Kidney (tissue), 14 donors: ENCODE results near the gene PRM1. TPM values are rescaled to one million over a fixed set of nuclear protein-coding genes. Genes with fewer than 3 reads are reported as not detected.
A peak's percentile ranks its signal among the peaks of the same experiment; 100 is the strongest.

Experiments
- DNase-seq, 5 donors: peaks; one replicate each; pipeline ENCODE4 v3.0.0-alpha.2; 2013 to 2020
- FAIRE-seq: peaks from 2 replicates; lab custom pipeline; 2012; peaks lifted over from hg19 to GRCh38; lab: Jason Lieb, UNC
- H3K27ac ChIP-seq, 2 donors: one replicate each; pipeline ENCODE4 v1.7.0; 2013; ENCODE audit warnings: low read depth in 2 of 2, low read length in 2 of 2, inconsistent platforms in 1 of 2
- H3K27me3 ChIP-seq: one replicate; pipeline ENCODE4 v1.7.1; 2013; ENCODE audit warnings: low read length, inconsistent platforms; ENCODE audit not compliant: control insufficient read depth, insufficient read depth
- H3K36me3 ChIP-seq, 3 donors: one replicate each; pipeline versions ENCODE4 v1.7.0 to v1.7.1; 2013; ENCODE audit warnings: low read length in 3 of 3, control low read depth in 1 of 3, inconsistent platforms in 1 of 3; ENCODE audit not compliant: insufficient read depth in 3 of 3, control insufficient read depth in 2 of 3
- H3K4me1 ChIP-seq, 3 donors: one replicate each; pipeline versions ENCODE4 v1.7.0 to v1.7.1; 2013; ENCODE audit warnings: low read length in 3 of 3, inconsistent platforms in 1 of 3, low read depth in 1 of 3; ENCODE audit not compliant: control insufficient read depth in 2 of 3, insufficient read depth in 2 of 3
- H3K4me3 ChIP-seq, 3 donors: one replicate each; pipeline versions ENCODE4 v1.7.0 to v1.8.1; 2013; ENCODE audit warnings: low read length in 3 of 3, control low read depth in 1 of 3, inconsistent platforms in 1 of 3
- H3K9ac ChIP-seq, 3 donors: one replicate each; pipeline versions ENCODE4 v1.7.0 to v1.7.1; 2013; ENCODE audit warnings: low read length in 3 of 3, control low read depth in 1 of 3, inconsistent platforms in 1 of 3
- H3K9me3 ChIP-seq, 3 donors: one replicate each; pipeline versions ENCODE4 v1.7.0 to v1.7.1; 2013; ENCODE audit warnings: low read length in 3 of 3, control low read depth in 1 of 3, inconsistent platforms in 1 of 3; ENCODE audit not compliant: control insufficient read depth in 2 of 3, insufficient read depth in 1 of 3
- CTCF ChIP-seq: IDR thresholded peaks from 3 replicates; pipeline ENCODE4 v1.5.1; 2012; ENCODE audit warnings: mild to moderate bottlenecking, moderate library complexity, borderline replicate concordance; ENCODE audit not compliant: insufficient read depth; ENCODE audit errors: extremely low read depth
- intact Hi-C: fragments of 100-400 bp; cut with DNase I; formaldehyde crosslinking; loops from one replicate; pipeline ENCODE4 v1.11.1; 2022
- polyA plus RNA-seq: library from polyadenylated mRNA; stranded (reverse); fragments of 350-450 nt; fragmentation: Illumina TruSeq; extraction: RNeasy Lipid Tissue Mini Kit (QIAGEN cat#74804); gene quantifications from one replicate; pipeline ENCODE4 v1.2.3, GENCODE V29; 2014; ENCODE audit warnings: low read depth, low replicate concordance; ENCODE audit not compliant: insufficient read depth
- total RNA-seq: library from RNA; stranded (reverse); fragmentation: NEBNext Ultra II Directional; extraction: Animal tissue kit (Norgen Biotek cat#: 25700); gene quantifications from one replicate; pipeline ENCODE4 v1.2.1, GENCODE V29; 2021
- donor health status: control.
- donor health status: control.
- donor health status: control.
- donor health status: control.
- donor health status: control.
- donor health status: DM: yes; HTN: yes; CAD: no.
- donor health status: Normal renal cell carcinoma (clear cell type).

The PRM1 gene
- total and polyA plus RNA-seq, 2 donors from 2014 or later, result not detected

- H3K27ac ChIP-seq, result no peak overlapping the region
- H3K27me3 ChIP-seq, result no peaks in the 10 kb centered on the region
- no peak for DNase-seq
- TF ChIP-seq CTCF, result no peak
- FAIRE-seq, result no peak
- no peak overlapping the region for H3K9ac ChIP-seq
- no peaks in the 10 kb centered on the region for H3K36me3 ChIP-seq
- no peaks in the 10 kb centered on the region for H3K9me3 ChIP-seq
- peaks cover 0 to 3% (median 0%) of the 10 kb centered on the region in 3 donors for H3K4me1 ChIP-seq
- no peak overlapping the region for H3K4me3 ChIP-seq
- intact Hi-C loops, result no loop called here
Observed at GRCh38 chr16:11320170-11320569, 39.0 kb upstream of the PRM1 start.

GRCh38 chr16:11319529-11320146, 38.5 kb upstream of the PRM1 start:
- TF ChIP-seq CTCF, result no peak
- intact Hi-C loops, result no loop called here
- no peaks in the 10 kb centered on the region for H3K27me3 ChIP-seq
- DNase-seq (no peak), FAIRE-seq (no peak)
- H3K27ac ChIP-seq, result no peak overlapping the region
- no peak overlapping the region for H3K4me3 ChIP-seq
- H3K9me3 ChIP-seq, result no peaks in the 10 kb centered on the region
- H3K9ac ChIP-seq, result no peak overlapping the region
- H3K36me3 ChIP-seq, result no peaks in the 10 kb centered on the region
- peaks cover 0 to 3% (median 0%) of the 10 kb centered on the region in 3 donors for H3K4me1 ChIP-seq

GRCh38 chr16:11318817-11319216, 37.7 kb upstream of the PRM1 start:
- H3K4me3 ChIP-seq, result no peak overlapping the region
- DNase-seq (peak in 1 of 5 donors; percentile 31), FAIRE-seq (no peak)
- H3K4me1 ChIP-seq, result peaks cover 0 to 3% (median 0%) of the 10 kb centered on the region in 3 donors
- H3K9ac ChIP-seq, result no peak overlapping the region
- TF ChIP-seq CTCF, result no peak
- no peak overlapping the region for H3K27ac ChIP-seq
- H3K27me3 ChIP-seq, result no peaks in the 10 kb centered on the region
- intact Hi-C loops, result no loop called here
- H3K36me3 ChIP-seq, result no peaks in the 10 kb centered on the region
- no peaks in the 10 kb centered on the region for H3K9me3 ChIP-seq
